Endothelial cell of umbilical vein (primary cell): ENCODE measurements around the gene APBA2. TPM values are rescaled to one million over a fixed set of nuclear protein-coding genes. Genes with fewer than 3 reads are reported as not detected.
A peak's percentile ranks its signal among the peaks of the same experiment; 100 is the strongest.

ENCODE experiments used
- BruUV-seq: library from RNA; stranded (reverse); fragments of 400-500 nt; replicated peaks from 2 replicates; lab custom pipeline; 2021; lab: Mats Ljungman, UMichigan
- CTCF ChIA-PET: fragments of 300-600, 350-600 bp; sonication (Branson Sonifier 250); formaldehyde crosslinking; loops from one replicate; lab custom pipeline; 2021; ENCODE audit warnings: antibody characterized with exemption, inconsistent platforms; lab: Charles Lee
- POLR2A ChIA-PET: fragments of 300-600, 350-600 bp; sonication (Branson Sonifier 250); formaldehyde crosslinking; loops from one replicate; lab custom pipeline; 2021; ENCODE audit warnings: antibody characterized with exemption, inconsistent platforms; lab: Charles Lee
- DNase-seq: peaks from one replicate; pipeline ENCODE4 v3.0.0-alpha.2; 2011; ENCODE audit warnings: low read depth, low spot score
- FAIRE-seq: peaks from 2 replicates; lab custom pipeline; 2011; peaks lifted over from hg19 to GRCh38; lab: Jason Lieb, UNC
- H2AFZ ChIP-seq: 2 replicates; pipeline ENCODE4 v1.6.0; 2012; ENCODE audit warnings: low read depth, low read length, control low read depth, inconsistent platforms
- H3K27ac ChIP-seq: 2 replicates; pipeline ENCODE4 v1.5.1; 2011; ENCODE audit warnings: low read depth, mild to moderate bottlenecking, control low read depth, low read length, moderate library complexity; ENCODE audit not compliant: insufficient read depth
- H3K27me3 ChIP-seq, 2 experiments: 2 replicates each; pipeline versions ENCODE4 v1.6.0 to v1.6.1; 2011; ENCODE audit warnings: low read length in 2 of 2, mixed read lengths in 1 of 2; ENCODE audit not compliant: control insufficient read depth in 2 of 2, insufficient read depth in 2 of 2
- H3K36me3 ChIP-seq, 2 experiments: 2 replicates in 1 of 2; 3 replicates in 1 of 2; pipeline ENCODE4 v1.5.1; 2011; ENCODE audit warnings: low read length in 2 of 2, mild to moderate bottlenecking in 1 of 2, moderate library complexity in 1 of 2; ENCODE audit not compliant: control insufficient read depth in 2 of 2, insufficient read depth in 2 of 2; ENCODE audit errors: extremely low read depth in 1 of 2
- H3K4me1 ChIP-seq: 3 replicates; pipeline ENCODE4 v1.5.1; 2011; ENCODE audit warnings: mild to moderate bottlenecking, low read length; ENCODE audit not compliant: control insufficient read depth, insufficient read depth; ENCODE audit errors: extremely low read depth
- H3K4me2 ChIP-seq: 2 replicates; pipeline ENCODE4 v1.6.1; 2011; ENCODE audit warnings: low read length, control low read depth, mixed read lengths; ENCODE audit not compliant: insufficient read depth
- H3K4me3 ChIP-seq, 3 experiments: fragments of 200-600 bp in 1 of 3; sonication (generic), shearing (Covaris generic) in 1 of 3; replicated peaks in 1 of 3; 2 replicates each; pipeline ENCODE4 v1.5.1; 2011 to 2016; ENCODE audit warnings: control low read depth in 3 of 3, low read length in 3 of 3, mild to moderate bottlenecking in 2 of 3, inconsistent platforms in 1 of 3, low read depth in 1 of 3, moderate library complexity in 1 of 3; ENCODE audit not compliant: insufficient read depth in 1 of 3
- H3K79me2 ChIP-seq: 2 replicates; pipeline ENCODE4 v1.6.0; 2012; ENCODE audit warnings: low read length, inconsistent platforms; ENCODE audit not compliant: control insufficient read depth, insufficient read depth
- H3K9ac ChIP-seq: replicated peaks from 2 replicates; pipeline ENCODE3; 2011; ENCODE audit warnings: low read length, control low read depth; ENCODE audit not compliant: insufficient read depth; ENCODE audit errors: extremely low read depth
- H3K9me1 ChIP-seq: replicated peaks from 3 replicates; pipeline ENCODE4 v1.6.0; 2011; ENCODE audit warnings: mild to moderate bottlenecking, low read length; ENCODE audit not compliant: control insufficient read depth, insufficient read depth; ENCODE audit errors: extremely low read depth
- H3K9me3 ChIP-seq: replicated peaks from 2 replicates; pipeline ENCODE4 v1.5.1; 2012; ENCODE audit warnings: low read length, inconsistent platforms; ENCODE audit not compliant: control insufficient read depth, insufficient read depth
- H4K20me1 ChIP-seq: replicated peaks from 2 replicates; pipeline ENCODE3; 2011; ENCODE audit warnings: mild to moderate bottlenecking, low read length; ENCODE audit not compliant: control insufficient read depth, insufficient read depth; ENCODE audit errors: extremely low read depth
- CTCF ChIP-seq, 2 donors: IDR thresholded peaks; 1 replicate in 1 of 2; 2 replicates in 1 of 2; pipeline ENCODE4 v1.5.1; 2011; ENCODE audit warnings: low read length in 2 of 2, mild to moderate bottlenecking in 2 of 2, moderate library complexity in 2 of 2, control low read depth in 1 of 2, inconsistent platforms in 1 of 2, low read depth in 1 of 2; ENCODE audit not compliant: insufficient read depth in 1 of 2; ENCODE audit errors: extremely low read depth in 1 of 2
- EZH2 ChIP-seq: IDR thresholded peaks from 2 replicates; pipeline ENCODE4 v1.6.1; 2012; ENCODE audit warnings: borderline replicate concordance, low read depth, mild to moderate bottlenecking, moderate library complexity, low read length, inconsistent platforms; ENCODE audit not compliant: severe bottlenecking
- FOS ChIP-seq: IDR thresholded peaks from 2 replicates; pipeline ENCODE4 v1.6.1; 2011; ENCODE audit warnings: mild to moderate bottlenecking, low read length, moderate library complexity, borderline replicate concordance; ENCODE audit not compliant: insufficient read depth
- GATA2 ChIP-seq: IDR thresholded peaks from 2 replicates; pipeline ENCODE4 v1.7.0; 2011; ENCODE audit warnings: low read depth, mild to moderate bottlenecking, moderate library complexity, mixed read lengths, low read length; ENCODE audit not compliant: insufficient read length, insufficient read depth
- JUN ChIP-seq: IDR thresholded peaks from 2 replicates; pipeline ENCODE4 v1.6.1; 2011; ENCODE audit warnings: borderline replicate concordance, low read depth; ENCODE audit not compliant: insufficient read length, insufficient read depth
- MAX ChIP-seq: IDR thresholded peaks from 2 replicates; pipeline ENCODE4 v1.6.1; 2011; ENCODE audit not compliant: insufficient read depth, insufficient read length
- MYC ChIP-seq: IDR thresholded peaks from one replicate; pipeline ENCODE4 v1.6.1; 2011; ENCODE audit warnings: mild to moderate bottlenecking, low read depth, low read length
- POLR2A ChIP-seq: IDR thresholded peaks from 2 replicates; pipeline ENCODE4 v1.6.1; 2012; ENCODE audit warnings: low read depth, mild to moderate bottlenecking, control low read depth, low read length
- POLR2AphosphoS5 ChIP-seq: IDR thresholded peaks from 2 replicates; pipeline ENCODE4 v1.6.1; 2012; ENCODE audit warnings: low read depth, mild to moderate bottlenecking, control low read depth, low read length, moderate library complexity; ENCODE audit not compliant: insufficient read depth
- dilution Hi-C: fragments of 300-500 bp; cut with MboI; formaldehyde crosslinking; loops from one replicate; pipeline ENCODE4 v1.15.0; 2019; ENCODE audit warnings: low sequenced_read_pairs; ENCODE audit not compliant: extremely low pct_ligation_motif_present
- intact Hi-C: fragments of 100-400 bp; cut with micrococcal nuclease; formaldehyde crosslinking; loops from one replicate; pipeline ENCODE4 v1.10.0; 2022
- polyA plus RNA-seq, 4 experiments: library from polyadenylated mRNA; depleted of rRNA in 3 of 4; stranded (reverse) in 3 of 4; unstranded in 1 of 4; fragments of >200 nt; gene quantifications; 2 replicates each; pipeline versions ENCODE4 v1.2.1 to v1.2.3, GENCODE V29; 2011 to 2012; ENCODE audit warnings: missing spikeins in 1 of 4
- total RNA-seq: library from RNA; stranded (reverse); gene quantifications from 2 replicates; pipeline ENCODE4 v1.2.3, GENCODE V29; 2021

The APBA2 gene
- total and polyA plus RNA-seq, 2 donors (not counting 3 experiments of a cell fraction or from before 2014, with no cell fraction given): 5.7 to 11.1 TPM

- dilution Hi-C loops: no loop called here
- CTCF ChIA-PET: no interaction called here
- H3K4me2 ChIP-seq: peak overlapping the region; percentile 17
Observed at GRCh38 chr15:28961391-28961790, 75.6 kb downstream of the APBA2 start.

More at GRCh38 chr15:28961391-28961790, 75.6 kb downstream of the APBA2 start:
- no peak overlapping the region for H3K4me3 ChIP-seq
- no peak overlapping the region for H3K9ac ChIP-seq
- intact Hi-C loops: loop anchor here (2.0 kb wide), 1 partner anchor 15 kb away; no protein-coding TSS in a partner anchor
- DNase-seq (no peak), FAIRE-seq (no peak)
- no peak overlapping the region for H2AFZ ChIP-seq
- no TSS peak for BruUV-seq
- TF ChIP-seq MYC (no peak), JUN (no peak), MAX (no peak), POLR2A (no peak), FOS (no peak), GATA2 (no peak), POLR2AphosphoS5 (no peak), CTCF (IDR thresholded peaks at IDR 0.05; ENCODE audit: extremely low read depth in 1 of 2, insufficient read depth in 1 of 2, low read depth in 1 of 2, low read length in 2 of 2) (no peak), EZH2 (no peak)
- no peaks in the 10 kb centered on the region for H3K9me3 ChIP-seq
- no peaks in the 10 kb centered on the region for H4K20me1 ChIP-seq
- H3K27me3 ChIP-seq: no peaks in the 10 kb centered on the region
- no peaks in the 10 kb centered on the region for H3K9me1 ChIP-seq
- POLR2A ChIA-PET: no interaction called here
- H3K4me1 ChIP-seq: peaks cover 4% of the 10 kb centered on the region
- no peak overlapping the region for H3K27ac ChIP-seq
- no peaks in the 10 kb centered on the region for H3K79me2 ChIP-seq
- no peaks in the 10 kb centered on the region for H3K36me3 ChIP-seq
